Right lobe of liver (tissue), 4 donors: Measurements from ENCODE around the gene NFYC.

Experiments
- CTCF ChIP-seq, 4 donors: fragments of 200-600 bp in 3 of 4; fragments of 450-650 bp in 1 of 4; IDR thresholded peaks; one replicate each; pipeline versions ENCODE4 v1.5.1 to v1.8.0; 2016 to 2022; ENCODE audit warnings: antibody characterized with exemption in 4 of 4, mild to moderate bottlenecking in 2 of 4
- POLR2A ChIP-seq: fragments of 450-650 bp; IDR thresholded peaks from one replicate; pipeline ENCODE4 v1.6.1; 2017; ENCODE audit warnings: antibody characterized with exemption, mild to moderate bottlenecking
- donor health status: DM: no; HTN: no; CAD: no.
- donor health status: DM: no; HTN: no; CAD: no.
- donor health status: DM: no; HTN: yes; CAD: no.

DNA sequence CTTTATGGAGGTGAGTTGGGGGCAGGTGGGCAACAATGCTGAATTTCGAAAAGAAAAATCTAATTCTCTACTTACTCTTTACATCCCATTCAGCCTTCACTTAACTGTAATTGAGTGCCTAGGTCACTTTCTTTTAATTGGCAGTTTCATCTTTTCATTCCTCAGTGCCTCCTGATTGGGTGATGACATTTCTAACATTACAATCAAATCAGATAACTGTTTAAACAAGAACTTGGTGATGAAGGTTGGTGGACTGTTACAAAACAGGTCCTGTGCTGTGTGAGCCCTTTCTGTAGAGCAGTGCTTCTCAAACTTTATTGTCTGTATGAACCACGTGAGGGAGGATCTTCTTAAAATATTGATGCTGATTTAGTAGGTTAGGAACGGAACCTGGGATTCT, 51.9 kb downstream of the NFYC start:
- TF ChIP-seq CTCF (IDR thresholded peaks at IDR 0.05) (no peak), POLR2A (no peak)
